Stimulated activated CD8-positive, alpha-beta memory T cell treated with anti-CD3 and anti-CD28 coated beads, Interleukin-12 subunit alpha, Interleukin-12 subunit beta, amount 100 ng/mL, for 4 hours (primary cell): Measurements from ENCODE around the gene MORC2.

Experiments
- DNase-seq: peaks from one replicate; pipeline ENCODE4 v3.0.0-alpha.2; 2020; ENCODE audit warnings: low read depth

Gene MORC2

DNA sequence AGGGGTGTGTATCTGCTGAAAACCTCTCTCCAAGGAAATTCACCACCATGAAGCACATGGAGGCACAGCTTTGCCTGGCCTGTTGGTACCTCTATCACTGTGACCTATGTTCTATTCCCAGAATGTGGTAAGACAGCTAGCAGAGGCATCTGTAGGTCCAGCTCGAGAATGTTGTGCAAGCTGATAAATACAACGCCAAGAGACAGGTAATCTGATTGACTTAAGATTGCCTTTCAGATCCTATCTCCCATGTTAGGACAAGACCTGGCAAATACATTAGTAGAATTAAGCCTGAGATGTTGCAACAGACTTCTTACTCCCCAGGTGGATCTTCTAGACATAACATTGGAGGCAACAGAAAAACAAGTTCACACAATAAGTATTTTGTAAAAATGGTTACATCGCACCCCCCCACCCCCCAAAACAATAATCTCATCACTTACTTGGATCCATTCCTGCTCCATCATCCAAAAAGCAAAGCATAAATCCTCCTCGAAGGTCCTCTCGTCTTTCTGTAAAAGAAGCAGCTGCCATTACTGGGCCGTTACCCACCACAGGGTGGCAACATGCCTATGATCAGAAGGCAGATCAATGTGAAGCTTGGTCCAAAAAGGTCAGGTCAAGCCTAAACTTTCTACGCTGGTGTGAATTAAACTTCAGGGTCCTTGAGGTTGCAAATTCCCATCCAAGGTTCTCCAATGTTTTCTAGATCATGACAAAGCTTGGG is 18.5 kb downstream of the MORC2 start:
- no peak for DNase-seq

DNA sequence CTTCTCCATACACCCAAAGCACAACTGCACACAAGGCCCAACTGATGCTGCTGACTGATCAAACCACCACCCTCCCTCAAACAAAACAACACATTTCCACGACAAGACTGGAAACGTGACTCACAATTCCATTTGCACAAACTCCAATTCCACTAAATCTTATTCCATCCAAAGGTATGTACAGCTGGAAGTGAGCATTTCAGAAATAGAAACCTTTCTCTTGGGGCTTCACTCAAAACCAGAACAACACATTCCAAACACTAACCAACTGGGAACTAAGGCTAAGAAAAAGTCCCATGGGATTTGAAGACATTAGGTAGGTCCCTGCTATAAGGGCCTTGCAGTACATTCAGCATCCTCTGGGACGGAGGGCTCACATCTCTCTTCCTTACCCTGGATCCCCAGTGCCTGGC is 19.6 kb downstream of the MORC2 start:
- no peak for DNase-seq

DNA sequence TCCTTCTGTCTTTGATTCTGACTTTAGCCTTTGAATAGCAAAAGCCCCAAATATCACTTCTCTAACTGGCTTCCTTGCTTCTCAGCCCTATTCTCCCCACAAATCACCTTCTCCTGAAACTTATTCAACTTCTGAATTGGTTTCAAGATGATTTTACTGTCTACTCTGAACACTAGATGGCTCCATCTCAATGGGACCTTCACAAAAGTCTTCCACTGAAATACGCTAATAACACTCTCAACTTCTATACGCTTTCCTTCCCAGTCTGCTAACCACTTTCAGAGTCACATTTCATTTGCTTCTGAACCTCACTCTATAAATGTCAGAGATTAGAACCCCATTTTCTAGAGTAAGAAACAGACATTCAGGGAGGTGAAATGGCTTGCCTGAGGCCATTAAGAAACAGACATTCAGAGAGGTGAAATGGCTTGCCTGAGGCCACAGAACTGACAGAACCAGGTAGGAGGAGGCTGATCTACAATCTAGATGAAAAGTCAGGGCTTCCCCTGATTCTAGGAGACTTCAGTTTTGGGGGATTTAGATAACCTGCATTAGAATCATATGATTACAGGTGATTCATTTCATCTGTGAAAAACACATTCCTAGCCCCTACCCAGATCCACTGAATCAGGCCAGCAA is 20.6 kb downstream of the MORC2 start:
- no peak for DNase-seq

DNA sequence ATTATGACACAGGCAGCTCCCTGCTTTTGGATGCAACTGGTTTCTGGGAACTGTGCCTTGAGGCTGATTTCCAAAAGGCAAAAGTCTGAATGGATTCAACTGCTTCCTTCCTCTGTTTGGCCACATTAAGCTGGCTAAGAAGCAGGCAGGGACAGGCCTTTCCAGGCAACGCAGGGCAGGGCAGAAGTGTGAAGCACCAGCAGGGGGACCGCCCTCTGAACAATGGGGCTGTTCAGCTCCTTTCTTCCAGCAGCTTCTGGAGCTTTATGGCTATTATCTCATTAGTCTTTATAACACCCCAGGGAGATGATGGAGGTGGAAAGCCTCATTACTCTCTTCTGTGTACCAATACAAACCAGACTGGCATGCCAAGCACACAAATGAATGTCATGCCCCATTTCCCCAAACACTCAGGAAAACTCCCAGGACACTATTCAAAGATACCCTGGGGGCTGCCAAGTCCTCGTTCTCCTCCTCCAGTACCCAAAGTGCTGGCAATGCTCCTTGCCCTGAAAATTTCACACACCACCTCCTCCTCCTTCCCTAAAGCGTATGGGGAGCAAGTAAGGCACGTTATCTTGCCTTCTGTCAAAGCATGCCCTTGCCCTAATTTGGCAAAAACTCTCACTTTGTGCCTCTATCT is 21.3 kb downstream of the MORC2 start:
- no peak for DNase-seq

DNA sequence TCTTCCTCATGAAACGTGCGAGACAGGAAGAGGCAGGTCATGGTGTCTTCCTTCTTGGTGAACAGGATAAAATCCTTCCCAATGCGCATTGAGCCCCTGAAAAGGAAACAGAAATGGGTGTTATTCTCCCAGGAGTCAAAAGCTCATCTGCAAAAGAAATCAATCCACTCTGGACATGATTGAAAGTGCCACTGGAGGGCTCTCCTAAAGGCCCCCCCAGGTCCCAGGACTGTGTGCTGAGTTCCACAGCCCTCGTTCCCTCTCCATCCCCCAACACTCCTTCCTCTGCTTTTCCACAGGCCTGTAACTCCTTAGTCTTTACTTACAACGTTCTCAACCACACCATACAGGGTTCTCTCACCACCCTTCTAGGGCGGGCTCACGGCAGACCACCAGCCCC is 22.2 kb downstream of the MORC2 start:
- no peak for DNase-seq

DNA sequence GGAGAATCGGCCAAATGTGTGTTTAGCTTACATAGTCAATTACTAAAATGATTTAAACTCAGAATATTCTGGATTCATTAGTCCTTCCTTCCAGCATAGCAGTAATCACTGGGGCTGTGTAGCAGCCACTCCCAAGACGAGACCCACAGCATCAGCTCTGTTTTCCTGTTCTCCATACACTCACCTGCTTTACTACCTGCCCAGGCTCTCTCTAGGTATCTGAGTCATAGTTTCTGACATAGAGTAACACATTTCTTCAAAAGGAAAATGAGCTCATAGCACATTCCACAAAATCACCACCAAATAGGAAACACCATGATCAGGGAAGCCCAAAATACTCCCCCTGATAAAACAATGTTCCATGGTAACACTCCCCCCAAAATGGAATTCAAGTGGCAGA is 22.9 kb downstream of the MORC2 start:
- DNase-seq: no peak

DNA sequence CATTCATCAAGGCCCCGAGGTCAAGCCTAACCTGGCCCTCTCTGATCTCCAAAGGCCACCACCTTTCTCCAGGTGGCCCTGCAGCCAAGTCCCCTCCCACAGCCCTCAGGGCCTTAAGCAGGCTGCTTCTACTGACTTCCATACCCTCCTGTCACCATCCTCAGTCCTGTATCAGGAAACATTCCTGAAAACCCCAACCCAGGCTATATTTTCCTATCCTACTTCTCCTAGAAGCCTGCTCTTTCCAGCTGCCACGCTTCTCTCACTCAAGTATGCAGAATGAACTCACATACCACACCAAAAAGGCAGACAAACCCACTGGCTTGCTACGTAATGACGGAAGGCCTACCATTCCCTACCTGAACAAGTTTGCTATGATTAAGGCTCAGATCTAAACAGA is 23.6 kb downstream of the MORC2 start:
- no peak for DNase-seq

DNA sequence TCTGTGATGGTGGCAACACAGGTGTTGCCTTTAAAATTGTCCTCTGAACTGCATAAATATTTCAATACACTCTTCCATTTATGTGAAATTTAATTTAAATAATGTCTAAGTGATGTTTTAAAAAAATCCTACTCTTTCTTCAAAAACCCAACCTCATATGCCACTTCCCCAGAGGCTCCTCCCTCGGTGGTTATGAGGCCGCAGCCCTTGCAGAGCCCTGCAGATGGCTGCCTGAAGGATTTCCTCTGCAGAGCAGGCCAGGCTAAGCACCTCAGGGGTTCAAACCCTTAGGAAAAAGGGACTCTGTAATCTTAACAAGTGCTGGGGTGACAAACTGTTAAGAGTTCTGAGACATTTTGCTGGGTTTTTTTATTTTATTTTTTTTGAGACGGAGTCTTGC is 25.2 kb downstream of the MORC2 start:
- DNase-seq: no peak

DNA sequence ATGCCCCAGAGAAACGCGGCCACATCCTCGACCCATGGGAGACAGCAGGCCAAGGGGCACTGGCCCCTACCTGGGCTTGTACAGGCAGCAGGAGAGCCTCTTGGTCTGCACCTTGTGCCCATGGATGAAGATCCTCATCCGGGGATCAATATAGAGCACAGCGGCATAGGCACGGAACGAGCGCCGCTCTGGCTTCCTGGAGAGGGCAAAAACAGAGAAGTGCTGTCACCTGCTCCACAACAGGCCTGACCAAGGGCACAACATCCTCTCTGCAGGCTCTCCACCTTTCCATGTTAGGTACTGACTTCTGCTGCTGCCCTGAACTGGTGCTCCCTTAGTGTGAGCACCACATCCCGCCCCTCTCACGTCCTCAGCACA is 27.2 kb downstream of the MORC2 start:
- DNase-seq: no peak

DNA sequence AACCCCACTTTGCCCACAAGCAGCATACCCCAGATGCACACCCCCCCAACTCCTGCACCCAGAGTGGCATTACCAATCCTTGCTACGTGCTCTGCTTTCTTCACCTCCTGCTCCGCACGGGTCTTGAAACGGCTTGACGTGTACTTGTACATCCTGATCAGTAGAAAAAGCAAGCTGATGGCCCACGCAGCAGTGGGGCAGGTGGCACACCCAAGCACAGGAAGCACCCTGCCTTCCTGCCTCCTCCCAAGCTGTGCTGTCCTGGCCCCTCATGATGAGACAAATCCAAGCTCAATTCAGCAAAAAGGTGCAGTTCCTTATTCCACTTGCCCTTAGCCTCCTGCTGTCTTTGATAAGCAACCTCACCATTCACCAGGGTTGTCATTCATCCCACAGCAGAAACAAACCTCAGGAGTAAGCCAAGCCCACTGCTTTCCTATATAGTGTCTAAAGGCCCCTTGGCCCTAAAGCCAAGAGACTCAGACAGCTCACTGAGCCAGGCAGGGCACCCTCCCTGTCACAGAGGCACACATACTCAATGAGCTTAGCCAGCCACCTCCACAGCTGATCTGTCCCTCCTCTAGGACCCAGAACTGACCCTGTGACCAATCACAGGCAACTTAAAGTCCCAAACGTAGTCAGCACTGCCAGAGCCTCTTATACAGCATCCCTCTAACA is 27.8 kb downstream of the MORC2 start:
- DNase-seq: no peak

DNA sequence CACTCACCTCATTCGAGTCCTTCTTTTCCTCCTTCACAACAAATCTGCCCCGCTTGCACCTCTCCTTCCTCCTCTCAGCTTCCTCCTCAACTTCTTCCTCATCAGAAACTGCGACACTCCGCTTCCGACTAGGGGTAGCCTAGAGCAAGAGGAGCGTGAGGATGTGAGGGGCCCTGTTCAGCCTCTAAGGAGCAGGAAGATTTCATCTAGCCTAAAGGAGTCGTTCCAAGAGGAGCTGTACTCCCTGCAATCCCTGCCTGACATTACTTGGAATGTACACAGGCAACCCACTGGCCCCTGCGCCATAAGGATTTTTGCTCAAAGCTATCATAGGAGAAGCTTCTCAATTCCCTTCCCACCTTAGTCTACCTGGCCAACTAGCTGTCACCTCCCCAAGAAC is 34.5 kb downstream of the MORC2 start:
- DNase-seq: no peak

DNA sequence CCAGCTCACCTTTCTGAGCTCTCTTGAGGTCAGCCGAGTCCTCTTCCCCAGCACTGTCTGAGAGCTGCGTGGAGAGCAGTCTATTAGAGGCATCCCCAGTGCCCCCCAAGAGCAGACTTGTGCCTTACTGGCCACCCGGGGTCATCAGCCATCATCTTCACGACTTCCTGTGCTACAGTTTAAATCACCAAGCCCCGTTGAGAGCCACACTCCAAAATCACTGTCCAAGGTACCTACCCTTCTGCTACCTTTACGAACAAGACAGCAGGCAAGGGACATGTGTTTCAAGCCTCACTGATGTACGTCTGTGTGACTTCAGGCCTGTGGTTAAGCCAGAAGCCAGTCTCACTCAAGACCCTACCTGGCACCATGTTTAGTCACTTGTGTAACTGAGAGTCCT is 35.1 kb downstream of the MORC2 start:
- DNase-seq: no peak

DNA sequence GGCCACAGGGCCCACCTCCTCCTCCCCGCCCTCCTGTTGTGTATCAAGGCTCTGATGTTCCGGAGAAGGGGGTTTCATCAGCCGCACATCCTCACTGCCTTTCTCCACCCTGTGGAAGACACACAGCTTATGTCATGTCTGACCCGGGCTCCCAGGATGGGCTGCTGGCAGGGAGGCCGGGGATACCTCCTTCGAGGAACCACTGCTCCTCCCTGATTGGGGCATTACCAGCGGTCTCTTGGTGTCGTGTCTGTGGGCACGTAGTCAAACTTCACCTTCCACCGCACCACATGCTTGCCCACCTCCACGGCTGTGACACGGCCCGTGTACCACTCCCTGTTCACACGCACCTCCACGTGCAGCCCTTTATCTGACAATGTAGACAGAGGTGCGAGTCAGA is 35.9 kb downstream of the MORC2 start:
- no peak for DNase-seq

DNA sequence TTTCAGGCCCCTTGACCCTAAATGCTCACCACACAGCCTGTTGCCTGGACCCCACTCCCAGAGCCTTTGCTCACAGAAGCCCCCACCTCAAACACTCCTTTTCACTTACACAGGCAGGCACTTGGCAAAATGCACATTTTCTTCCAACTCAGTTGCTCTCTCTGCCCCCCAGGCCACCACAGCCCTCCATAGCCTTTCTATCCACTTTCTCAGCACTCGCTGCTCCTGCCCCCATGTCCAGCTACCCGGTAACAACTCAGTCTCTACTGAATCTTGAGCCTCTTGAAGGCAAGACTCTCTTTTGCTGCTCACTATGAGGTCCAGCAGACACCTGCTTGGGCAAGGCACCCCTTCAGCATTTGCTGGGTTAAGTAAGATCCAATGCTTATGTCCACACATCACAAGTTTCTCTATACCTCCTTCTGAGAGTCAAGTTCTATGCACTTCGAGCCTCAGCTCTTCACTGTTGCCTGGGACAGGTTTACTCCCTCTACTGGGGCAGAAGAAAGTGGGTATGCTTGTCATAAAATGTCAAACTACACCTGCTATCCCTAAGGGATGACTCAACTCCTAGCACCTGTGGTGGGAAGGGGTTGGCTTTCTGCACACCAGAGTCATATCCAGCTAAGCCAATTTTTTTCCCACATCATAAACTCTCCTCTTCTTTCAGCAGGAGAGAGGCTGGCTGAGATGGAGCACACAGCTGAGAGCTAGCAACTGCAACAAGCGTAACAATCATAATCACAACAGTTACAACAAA is 36.9 kb downstream of the MORC2 start:
- DNase-seq: no peak

DNA sequence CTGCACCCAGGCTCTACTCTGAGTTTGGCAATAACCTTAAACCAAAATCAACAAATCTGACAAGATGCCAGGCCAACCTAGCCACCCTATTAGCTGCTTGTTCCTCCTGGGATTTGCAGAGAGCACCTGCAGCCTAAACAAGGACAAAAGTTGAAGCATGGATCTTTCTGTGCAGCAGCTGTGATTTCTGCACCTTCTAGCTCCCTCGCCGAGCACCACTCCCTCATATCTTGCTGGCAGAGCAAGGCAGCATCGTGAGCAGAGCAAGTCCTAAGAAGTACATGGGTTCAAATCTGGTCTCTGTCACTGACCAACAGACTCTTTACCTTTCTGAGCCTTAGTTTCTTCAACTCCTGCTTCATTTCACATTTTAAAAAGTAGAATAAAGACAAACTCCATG is 38.3 kb downstream of the MORC2 start:
- DNase-seq: no peak

DNA sequence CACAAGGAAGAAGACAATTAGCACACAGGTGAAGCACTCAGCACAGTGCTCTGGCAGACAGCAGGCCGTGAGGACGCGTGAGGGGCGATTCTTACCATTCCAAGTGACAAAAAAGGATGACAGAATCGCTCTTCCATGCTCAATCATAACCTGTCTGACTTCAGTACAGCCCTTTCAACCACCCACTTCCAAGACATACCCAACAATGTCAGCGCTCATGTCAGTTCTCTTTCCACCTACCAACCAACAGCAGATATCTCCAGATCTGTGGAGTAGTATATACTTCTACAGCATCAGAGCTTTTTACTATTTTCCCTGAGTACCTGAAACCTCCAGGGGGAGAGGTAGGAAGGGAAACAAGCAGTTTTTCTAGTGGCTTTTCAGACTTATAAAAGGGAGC is 40.2 kb downstream of the MORC2 start:
- no peak for DNase-seq

DNA sequence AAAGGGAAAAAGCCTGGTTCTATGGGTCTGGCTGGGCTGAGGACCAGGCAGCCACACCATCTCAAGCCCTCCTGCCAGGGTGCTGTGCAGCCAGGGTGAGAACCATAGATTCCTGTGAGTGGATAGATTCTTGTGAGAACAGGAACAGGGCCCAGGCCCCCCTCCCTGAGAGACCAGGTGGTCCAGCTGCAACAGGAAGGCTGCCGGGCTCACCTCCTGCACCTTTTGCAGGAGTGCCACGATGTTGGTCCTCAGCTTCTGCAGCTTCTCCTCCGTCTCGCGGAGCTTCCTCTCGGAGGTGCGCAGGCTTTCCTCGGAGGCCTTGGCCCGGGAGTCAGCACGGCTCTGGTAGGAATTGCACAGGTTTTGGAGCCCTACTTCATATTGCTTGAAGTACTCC is 40.8 kb downstream of the MORC2 start:
- no peak for DNase-seq

DNA sequence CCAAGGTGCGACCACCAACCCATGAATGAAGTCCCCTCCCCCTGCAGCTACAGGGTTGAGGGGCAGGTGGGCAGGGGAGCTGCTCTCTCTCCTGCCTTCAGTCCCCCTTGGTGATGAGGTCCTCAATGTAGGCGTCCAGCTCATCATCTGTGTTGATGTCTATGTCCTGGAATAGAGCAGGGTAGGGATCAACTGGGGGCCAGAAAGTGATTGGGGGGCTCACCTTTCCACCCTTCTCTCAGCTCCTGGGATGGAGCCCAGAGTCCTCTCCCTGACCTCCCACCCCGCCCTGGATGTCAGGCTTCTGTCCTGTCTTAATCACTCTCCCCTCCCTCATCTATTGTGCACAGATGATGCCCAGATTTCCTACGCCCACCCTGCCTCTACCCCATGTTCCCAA is 41.9 kb downstream of the MORC2 start:
- no peak for DNase-seq

DNA sequence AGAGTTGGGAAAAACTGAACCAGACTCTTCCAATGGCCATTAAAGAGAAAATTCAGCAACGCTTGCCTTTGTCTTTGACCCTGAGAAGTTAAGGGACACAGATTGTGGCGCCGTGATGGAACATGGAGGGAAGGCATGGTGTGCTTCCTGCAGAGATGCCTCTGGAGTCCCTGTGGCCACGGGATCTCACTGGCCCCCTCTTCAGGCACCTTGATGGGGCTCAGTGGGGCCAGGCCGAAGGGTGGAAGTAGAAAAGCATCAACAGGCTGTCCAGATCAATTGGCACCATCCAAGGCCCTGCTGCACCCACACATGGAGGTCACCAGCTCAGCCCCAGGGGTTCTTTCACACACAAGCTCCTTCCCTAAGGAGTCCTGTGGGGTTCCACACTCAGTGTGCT is 42.9 kb downstream of the MORC2 start:
- no peak for DNase-seq

DNA sequence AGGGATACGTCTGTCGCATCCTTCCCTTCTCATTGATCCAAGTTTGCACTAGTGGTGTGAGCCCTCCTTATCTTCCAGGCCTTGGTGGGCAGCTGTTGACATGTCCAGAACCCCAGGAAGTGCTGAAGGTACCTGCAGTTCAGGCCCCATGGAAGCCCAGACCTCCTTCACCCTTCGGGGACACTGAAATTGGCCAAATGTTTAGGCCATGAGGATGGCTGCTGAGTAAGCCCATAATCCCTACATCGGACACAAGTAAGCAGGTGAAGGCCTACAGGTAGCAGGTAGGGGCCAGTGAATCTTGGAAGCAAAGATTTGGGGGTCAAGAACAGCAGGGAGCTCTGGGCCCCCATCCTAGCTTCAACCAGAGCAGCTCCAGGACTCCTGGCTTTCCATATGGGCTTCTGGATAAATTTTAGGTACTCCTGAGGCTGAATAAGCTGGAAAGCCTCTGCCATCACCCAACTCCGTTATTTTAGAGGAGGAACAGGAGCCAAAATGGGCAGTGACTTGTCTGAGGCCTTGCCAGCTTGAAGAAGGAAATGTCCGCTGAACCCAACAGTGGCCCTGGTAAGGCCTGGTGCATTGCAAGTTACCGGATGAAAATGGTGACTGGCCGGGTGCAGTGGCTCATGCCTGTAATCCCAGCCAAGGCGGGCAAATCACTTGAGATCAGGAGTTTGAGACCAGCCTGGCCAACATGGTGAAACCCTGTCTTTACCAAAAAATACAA is 45.2 kb downstream of the MORC2 start:
- no peak for DNase-seq

DNA sequence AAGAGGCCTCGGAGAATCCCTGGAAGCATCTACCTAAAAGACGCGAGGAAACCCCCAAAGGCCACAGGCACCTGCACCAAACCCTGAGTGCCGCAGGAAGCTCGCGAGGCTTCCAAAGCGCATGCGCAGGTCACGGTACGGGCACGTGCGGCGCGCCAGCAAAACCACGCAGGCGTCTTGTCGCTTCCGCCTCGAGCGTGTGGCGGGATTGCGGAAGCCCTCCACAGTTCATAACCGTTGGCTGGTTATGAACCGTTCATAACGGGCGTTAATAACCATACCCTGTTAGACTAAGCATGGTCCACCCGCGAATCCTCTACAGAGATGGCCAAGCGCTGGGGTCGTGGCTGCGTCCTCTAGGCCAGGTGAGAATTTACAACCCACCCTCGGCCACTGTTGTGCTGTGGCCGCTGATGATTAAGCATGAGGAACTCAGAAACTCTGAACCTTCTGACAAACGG is 46.4 kb downstream of the MORC2 start:
- peak; percentile 70 for DNase-seq

DNA sequence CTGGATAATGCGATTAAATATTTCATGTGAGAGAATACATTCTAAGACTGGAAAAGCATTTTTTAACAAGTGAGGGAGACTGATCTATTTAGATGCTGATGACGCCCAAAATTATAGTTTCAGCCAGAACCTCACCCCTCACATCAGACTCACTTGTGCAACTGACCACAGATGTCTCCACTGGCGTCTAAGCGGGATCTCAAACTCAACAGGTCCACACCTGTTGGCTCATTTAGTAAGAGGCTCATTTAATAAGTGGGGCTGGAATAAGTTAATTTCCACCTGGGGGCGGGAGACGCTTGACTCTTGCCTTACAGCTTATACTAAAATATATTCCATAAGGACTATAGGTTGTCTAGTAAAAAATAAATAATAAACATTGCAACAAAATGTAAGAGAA is 47.5 kb downstream of the MORC2 start:
- DNase-seq: no peak
